ENCODE results near the gene SUPT7L. TPM values are rescaled to one million over a fixed set of nuclear protein-coding genes. Genes with fewer than 3 reads are reported as not detected.
"Not testable (repeated sequence)": the region's sequence is repeated elsewhere in the genome, so short reads cannot be mapped to it uniquely, and the experiment has no call there.

Gene SUPT7L
- total RNA-seq, 1 experiment from 2014 or later, result 29.8 TPM

DNA sequence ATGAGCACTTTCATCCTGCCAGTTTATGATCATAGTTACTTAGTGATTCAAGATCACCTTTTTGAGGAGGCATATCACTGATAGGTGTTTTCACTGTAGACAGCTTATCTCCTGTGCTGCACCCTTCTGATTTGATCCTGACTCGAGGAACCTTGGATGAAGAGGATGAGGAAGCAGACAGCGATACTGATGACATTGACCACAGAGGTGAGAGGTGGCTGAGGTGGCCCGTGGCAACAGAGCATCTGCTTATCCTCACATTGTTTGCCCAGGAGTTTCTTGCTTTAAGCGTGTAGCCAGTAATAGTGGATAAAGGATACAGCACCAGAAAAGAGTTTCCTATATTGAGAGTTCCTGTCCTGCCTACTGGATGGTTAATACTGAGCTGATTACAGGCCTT lies 15.7 kb downstream of the SUPT7L start:
- in situ Hi-C loops (cut with HindIII; ENCODE audit: low sequenced_read_pairs), result no loop called here
- DNase-seq (ENCODE audit: low spot score), result no peak

- no peak for DNase-seq (ENCODE audit: low spot score)
- in situ Hi-C loops (cut with HindIII; ENCODE audit: low sequenced_read_pairs), result no loop called here
Measured at GRCh38 chr2:27647289-27647688, 16.1 kb downstream of the SUPT7L start.

- in situ Hi-C loops (cut with HindIII; ENCODE audit: low sequenced_read_pairs), result no loop called here
- DNase-seq (ENCODE audit: low spot score), result no peak
Measured at GRCh38 chr2:27645197-27645596, 18.2 kb downstream of the SUPT7L start.

DNA sequence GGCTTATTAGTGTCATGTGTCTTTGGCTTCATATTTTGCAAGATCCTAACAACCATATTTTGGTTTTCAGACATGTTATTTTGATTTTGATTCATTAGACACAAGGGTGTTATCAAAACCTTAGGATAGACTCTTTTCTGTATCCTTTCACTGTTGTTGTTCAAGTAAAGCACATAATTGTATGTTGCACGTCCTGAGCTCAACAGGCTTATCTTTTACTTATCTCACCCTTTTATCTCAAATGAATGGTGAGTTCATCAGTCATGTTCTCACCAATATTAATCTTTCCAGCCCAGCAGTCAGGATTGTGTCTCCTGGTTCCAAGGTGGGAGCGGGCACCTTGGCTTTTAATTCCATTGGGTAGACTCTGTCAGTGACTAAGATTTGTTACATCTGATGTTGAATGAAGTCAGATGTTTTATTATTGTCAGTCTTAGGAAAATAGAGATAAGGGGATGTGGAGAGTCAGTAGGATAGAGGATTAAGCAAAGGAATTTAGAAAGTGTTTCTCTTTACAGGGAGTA lies 22.6 kb downstream of the SUPT7L start:
- in situ Hi-C loops (cut with HindIII; ENCODE audit: low sequenced_read_pairs), result no loop called here
- no peak for DNase-seq (ENCODE audit: low spot score)

DNA sequence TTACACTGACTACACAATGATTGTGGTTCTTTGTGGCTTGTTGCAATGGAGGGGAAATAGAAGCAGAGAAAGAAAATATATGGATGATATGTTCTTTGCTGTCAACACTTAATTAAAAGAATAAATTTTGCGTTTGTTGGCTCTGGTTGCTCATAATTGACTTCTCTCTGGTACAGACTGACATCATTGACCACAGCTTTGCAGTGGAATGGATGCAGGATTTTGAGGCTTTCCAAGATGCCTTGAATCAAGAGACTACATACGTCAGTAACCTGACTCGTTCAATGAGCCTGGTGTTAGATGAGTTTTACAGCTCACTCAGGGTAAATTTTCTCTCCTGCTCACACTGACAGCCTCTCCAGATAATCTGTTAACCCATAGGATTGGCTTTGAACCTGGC lies 24.7 kb downstream of the SUPT7L start:
- in situ Hi-C loops (cut with HindIII; ENCODE audit: low sequenced_read_pairs), result no loop called here
- DNase-seq (ENCODE audit: low spot score), result no peak

GRCh38 chr2:27638037-27638637 lies 25.3 kb downstream of the SUPT7L start:
- in situ Hi-C loops (cut with HindIII; ENCODE audit: low sequenced_read_pairs), result no loop called here

GRCh38 chr2:27636766-27637165 lies 26.6 kb downstream of the SUPT7L start:
- in situ Hi-C loops (cut with HindIII; ENCODE audit: low sequenced_read_pairs), result no loop called here
- DNase-seq (ENCODE audit: low spot score), result no peak

More at GRCh38 chr2:27638037-27638637, 25.3 kb downstream of the SUPT7L start:
- no peak for DNase-seq (ENCODE audit: low spot score)

GRCh38 chr2:27634291-27634690 lies 29.1 kb downstream of the SUPT7L start:
- no peak for DNase-seq (ENCODE audit: low spot score)
- in situ Hi-C loops (cut with HindIII; ENCODE audit: low sequenced_read_pairs), result no loop called here

DNA sequence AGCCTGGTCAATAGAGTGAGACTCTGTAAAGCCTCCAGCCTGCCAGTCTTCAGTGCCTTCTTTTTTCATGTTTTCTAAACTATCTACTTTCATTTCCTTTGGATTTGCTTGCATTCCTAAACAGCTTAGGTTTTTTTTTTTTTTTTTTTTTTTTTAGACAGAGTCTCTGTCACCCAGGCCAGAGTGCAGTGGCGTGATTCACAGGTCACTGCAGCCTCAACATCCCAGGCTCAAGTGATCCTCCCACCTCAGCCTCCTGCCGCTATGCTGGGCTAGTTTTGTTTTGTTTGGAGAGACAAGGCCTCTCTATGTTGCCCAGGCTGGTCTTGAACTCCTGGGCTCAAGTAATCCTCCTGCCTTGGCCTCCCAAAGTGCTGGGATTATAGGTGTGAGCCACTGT lies 33.2 kb downstream of the SUPT7L start:
- DNase-seq (ENCODE audit: low spot score); in situ Hi-C loops (cut with HindIII; ENCODE audit: low sequenced_read_pairs): not testable (repeated sequence)

- DNase-seq (ENCODE audit: low spot score), result peak; percentile 90
- in situ Hi-C loops (cut with HindIII; ENCODE audit: low sequenced_read_pairs), result loop anchor here (10.0 kb wide), 1 partner anchor 174 kb away; no protein-coding TSS in a partner anchor
Measured at GRCh38 chr2:27628767-27629709, 34.4 kb downstream of the SUPT7L start, which contains the start of the genes CCDC121 and GPN1. Gene CCDC121, minus strand, starts transcription at chr2:27629012. Its CDS starts 1,213 bp downstream, at chr2:27627799. Gene GPN1, plus strand, starts transcription at chr2:27629050. Its CDS starts 9 bp downstream, at chr2:27629059.

GRCh38 chr2:27627963-27628766 lies 35.2 kb downstream of the SUPT7L start:
- in situ Hi-C loops (cut with HindIII; ENCODE audit: low sequenced_read_pairs), result loop anchor here (10.0 kb wide), 1 partner anchor 173 kb away; no protein-coding TSS in a partner anchor
- DNase-seq (ENCODE audit: low spot score), result no peak

- not testable (repeated sequence) for DNase-seq (ENCODE audit: low spot score)
- in situ Hi-C loops (cut with HindIII; ENCODE audit: low sequenced_read_pairs), result loop anchor here (10.0 kb wide), 1 partner anchor 172 kb away; no protein-coding TSS in a partner anchor
Measured at GRCh38 chr2:27626921-27627320, 36.5 kb downstream of the SUPT7L start.

- in situ Hi-C loops (cut with HindIII; ENCODE audit: low sequenced_read_pairs), result loop anchor here (10.0 kb wide), 1 partner anchor 172 kb away; no protein-coding TSS in a partner anchor
- not testable (repeated sequence) for DNase-seq (ENCODE audit: low spot score)
Measured at GRCh38 chr2:27626323-27626722, 37.1 kb downstream of the SUPT7L start.

DNA sequence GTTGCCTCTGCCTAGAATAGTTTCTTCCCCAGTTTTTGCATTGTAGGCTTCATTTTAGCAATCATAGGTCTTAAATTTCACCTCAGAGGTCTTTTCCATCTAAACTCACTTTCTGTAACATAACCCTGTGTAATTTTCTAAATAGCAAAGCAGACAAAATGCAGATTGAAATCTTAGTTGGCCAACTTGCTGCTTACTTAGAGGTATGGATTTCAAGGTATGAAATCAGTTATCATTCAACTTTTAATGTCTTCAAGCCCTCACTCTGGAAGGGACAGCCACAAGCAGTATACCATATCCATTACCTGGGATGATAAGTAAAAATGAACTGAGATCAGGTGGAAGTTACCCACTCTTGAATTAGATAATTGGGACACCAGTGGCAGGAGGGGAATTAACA lies 38.5 kb downstream of the SUPT7L start:
- in situ Hi-C loops (cut with HindIII; ENCODE audit: low sequenced_read_pairs), result loop anchor here (10.0 kb wide), 1 partner anchor 170 kb away; no protein-coding TSS in a partner anchor
- DNase-seq (ENCODE audit: low spot score), result no peak

GRCh38 chr2:27622921-27623384 lies 40.5 kb downstream of the SUPT7L start:
- no peak for DNase-seq (ENCODE audit: low spot score)
- in situ Hi-C loops (cut with HindIII; ENCODE audit: low sequenced_read_pairs), result loop anchor here (10.0 kb wide), 1 partner anchor 168 kb away; no protein-coding TSS in a partner anchor

GRCh38 chr2:27621524-27621923 lies 41.9 kb downstream of the SUPT7L start:
- in situ Hi-C loops (cut with HindIII; ENCODE audit: low sequenced_read_pairs), result loop anchor here (10.0 kb wide), 1 partner anchor 167 kb away; no protein-coding TSS in a partner anchor
- DNase-seq (ENCODE audit: low spot score), result no peak

DNA sequence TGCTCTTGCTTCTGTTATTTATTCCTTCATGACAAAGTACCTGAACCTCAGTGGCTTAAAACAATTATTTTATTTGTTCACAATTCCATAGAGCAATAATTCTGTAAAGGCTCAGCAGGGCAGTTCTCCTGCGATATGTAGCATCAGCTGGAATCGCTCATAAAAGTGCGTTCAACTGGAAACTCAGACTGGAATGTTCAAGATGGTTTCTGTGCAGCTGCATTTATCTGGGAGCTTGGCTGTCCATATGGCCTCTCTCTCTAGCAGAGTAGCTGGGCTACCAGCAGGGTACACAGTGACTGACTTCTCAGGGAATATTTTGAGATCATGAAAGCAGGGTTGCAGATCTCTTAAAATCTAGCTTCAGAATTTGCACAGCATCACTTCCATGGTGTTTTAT lies 48.1 kb downstream of the SUPT7L start:
- no peak for DNase-seq (ENCODE audit: low spot score)
- in situ Hi-C loops (cut with HindIII; ENCODE audit: low sequenced_read_pairs), result no loop called here

GRCh38 chr2:27613985-27614384 lies 49.4 kb downstream of the SUPT7L start:
- no peak for DNase-seq (ENCODE audit: low spot score)
- in situ Hi-C loops (cut with HindIII; ENCODE audit: low sequenced_read_pairs), result no loop called here

- in situ Hi-C loops (cut with HindIII; ENCODE audit: low sequenced_read_pairs), result no loop called here
- no peak for DNase-seq (ENCODE audit: low spot score)
Measured at GRCh38 chr2:27606611-27607010, 56.8 kb downstream of the SUPT7L start.
